Germinal center (tissue), 1 donor: Measurements from ENCODE around the gene MKLN1.
A peak's percentile ranks its signal among the peaks of the same experiment; 100 is the strongest.
"Not testable (repeated sequence)": the region's sequence is repeated elsewhere in the genome, so short reads cannot be mapped to it uniquely, and the experiment has no call there.

ENCODE experiments used
- DNase-seq: peaks from one replicate; pipeline ENCODE4 v3.0.0; 2012; ENCODE audit warnings: mixed read lengths, low spot score

The MKLN1 gene

GRCh38 chr7:131401194-131401593, 73.5 kb downstream of the MKLN1 start:
- DNase-seq, result no peak

GRCh38 chr7:131403322-131403721, 75.6 kb downstream of the MKLN1 start:
- no peak for DNase-seq

- no peak for DNase-seq
Observed at GRCh38 chr7:131404226-131404911, 76.7 kb downstream of the MKLN1 start.

- DNase-seq, result no peak
Observed at GRCh38 chr7:131409129-131409766, 81.6 kb downstream of the MKLN1 start.

GRCh38 chr7:131412031-131412430, 84.4 kb downstream of the MKLN1 start:
- DNase-seq, result no peak

DNA sequence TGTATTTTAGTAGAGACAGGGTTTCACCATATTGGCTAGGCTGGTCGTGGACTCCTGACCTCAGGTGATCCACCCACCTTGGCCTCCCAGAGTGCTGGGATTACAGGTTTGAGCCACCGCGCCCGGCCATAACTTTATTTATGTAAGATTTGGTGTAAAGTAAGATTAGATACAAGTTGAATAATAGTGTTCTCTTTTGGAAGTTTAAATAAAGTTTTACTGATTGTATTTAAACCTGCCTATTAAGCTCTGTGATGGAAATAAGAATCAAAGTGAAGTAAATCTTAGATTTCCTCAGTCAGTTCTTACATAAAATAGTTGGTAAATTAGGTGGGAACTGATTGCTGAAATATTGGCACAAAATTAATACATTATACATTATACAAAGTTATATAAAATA, 86.0 kb downstream of the MKLN1 start:
- no peak for DNase-seq

DNA sequence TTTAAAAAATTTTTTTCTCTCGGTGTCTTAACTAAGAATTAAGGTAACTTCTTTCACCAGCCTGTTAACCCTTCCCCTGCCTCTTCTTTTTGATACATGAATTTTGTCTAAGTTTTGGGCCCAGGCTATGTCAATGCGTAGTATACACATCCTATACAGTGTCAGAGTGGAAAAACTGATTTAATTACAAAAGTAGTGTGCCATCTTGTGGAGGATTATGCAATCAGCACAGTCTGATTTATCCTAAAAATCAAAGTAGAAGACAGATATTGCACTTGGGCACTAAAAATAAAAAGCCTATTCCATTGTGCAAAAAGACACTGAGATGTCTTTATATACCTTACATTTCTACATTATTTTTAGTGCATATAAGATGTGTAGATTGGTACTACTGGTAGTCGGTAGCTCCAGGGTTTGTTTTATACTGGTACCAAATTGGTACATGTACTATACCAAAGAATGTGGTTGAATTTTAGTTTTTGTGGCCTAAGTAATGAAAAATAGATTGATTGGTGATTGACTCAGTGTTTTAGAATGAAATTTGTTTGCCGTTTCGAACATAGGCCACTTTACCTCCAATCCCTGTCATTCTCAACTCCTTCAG, 96.6 kb downstream of the MKLN1 start:
- peak; percentile 16 for DNase-seq

DNA sequence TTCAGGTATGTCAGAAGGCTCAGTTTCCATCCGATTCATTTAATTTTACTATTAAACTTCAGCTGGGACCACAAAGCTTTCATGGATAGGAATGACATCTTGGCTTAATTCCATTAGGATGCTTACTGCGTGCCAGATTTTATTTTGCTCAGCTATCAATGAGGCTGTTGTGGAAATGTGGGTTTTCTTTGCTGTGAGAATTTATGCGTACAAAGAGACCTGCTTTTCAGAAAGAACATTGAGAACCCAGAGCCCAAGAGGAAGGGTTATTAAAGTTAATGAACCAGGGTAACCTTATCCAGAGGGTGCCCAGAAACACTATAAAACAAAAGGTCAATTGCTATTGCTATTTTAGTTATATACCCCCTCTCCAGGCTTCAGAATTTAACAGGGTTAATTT, 98.3 kb downstream of the MKLN1 start:
- DNase-seq, result no peak

DNA sequence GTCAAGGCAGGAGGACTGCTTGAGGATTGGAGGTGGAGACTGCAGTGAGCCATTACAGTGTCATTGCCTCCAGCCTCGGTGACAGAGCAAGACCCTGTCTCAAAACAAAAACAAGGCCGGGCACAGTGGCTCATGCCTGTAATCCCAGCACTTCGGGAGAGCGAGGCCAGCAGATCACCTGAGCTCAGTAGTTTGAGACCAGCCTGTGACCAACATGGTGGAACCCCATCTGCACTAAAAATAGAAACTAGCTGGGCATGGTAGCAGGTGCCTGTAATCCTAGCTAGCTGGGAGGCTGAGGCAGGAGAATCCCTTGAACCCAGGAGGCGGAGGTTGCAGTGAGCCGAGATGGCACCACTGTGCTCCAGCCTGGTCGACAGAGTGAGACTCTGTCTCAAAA, 103.2 kb downstream of the MKLN1 start:
- not testable (repeated sequence) for DNase-seq

DNA sequence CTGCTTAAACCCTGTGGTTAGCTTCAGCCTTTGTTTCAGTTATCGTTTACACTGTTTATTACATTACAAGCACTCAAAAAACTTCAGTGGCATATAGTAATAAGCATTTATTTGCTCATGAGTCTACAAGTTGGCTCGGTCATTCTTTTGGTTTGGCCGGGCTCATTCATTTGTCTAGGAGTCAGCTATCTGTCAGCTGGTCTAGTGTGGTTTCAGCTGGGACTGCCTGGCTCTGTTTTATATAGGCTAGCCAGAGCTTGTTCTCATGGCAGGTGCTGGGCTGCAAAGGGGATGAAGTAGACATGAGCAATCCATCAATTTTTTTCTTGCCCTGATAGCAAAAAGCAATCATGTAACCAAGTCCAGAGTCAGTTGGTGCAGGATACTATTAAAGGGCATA, 103.6 kb downstream of the MKLN1 start:
- no peak for DNase-seq

- no peak for DNase-seq
Observed at GRCh38 chr7:131431756-131432155, 104.1 kb downstream of the MKLN1 start.

DNA sequence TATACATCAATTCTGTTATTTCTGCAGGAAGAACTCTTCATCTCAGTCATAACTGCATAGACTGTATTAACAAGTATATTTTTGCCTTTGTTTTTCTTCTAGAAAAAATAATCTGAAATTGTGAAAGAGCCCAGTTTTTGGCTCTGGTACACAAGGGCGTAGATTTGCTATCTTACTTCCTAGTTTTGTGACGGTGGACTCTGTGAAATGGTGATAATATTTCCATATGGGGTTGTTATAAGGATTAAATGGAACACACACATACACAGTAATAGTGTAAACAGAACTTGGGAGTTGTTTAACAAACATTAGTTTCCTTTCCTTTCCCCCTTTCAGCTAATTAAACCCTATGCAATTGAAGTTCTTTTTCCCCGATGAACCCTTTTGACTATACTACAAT, 108.7 kb downstream of the MKLN1 start:
- DNase-seq, result no peak

GRCh38 chr7:131438969-131439368, 111.3 kb downstream of the MKLN1 start:
- DNase-seq, result no peak

DNA sequence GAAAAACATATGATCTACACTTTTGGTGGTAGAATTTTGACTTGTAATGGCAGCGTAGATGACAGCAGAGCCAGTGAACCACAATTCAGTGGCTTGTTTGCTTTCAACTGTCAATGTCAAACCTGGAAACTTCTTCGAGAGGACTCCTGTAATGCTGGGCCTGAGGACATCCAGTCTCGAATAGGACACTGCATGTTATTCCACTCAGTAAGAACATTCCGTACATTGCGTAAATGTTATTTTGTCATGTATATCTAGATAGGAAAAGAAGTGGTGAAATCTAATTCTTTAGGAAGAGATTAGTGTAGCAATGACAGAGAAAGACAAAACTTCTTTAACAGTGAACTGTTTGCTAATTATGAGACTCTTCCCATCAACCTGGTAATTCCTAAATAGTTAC, 115.8 kb downstream of the MKLN1 start:
- no peak for DNase-seq

GRCh38 chr7:131444683-131445082, 117.0 kb downstream of the MKLN1 start:
- no peak for DNase-seq

DNA sequence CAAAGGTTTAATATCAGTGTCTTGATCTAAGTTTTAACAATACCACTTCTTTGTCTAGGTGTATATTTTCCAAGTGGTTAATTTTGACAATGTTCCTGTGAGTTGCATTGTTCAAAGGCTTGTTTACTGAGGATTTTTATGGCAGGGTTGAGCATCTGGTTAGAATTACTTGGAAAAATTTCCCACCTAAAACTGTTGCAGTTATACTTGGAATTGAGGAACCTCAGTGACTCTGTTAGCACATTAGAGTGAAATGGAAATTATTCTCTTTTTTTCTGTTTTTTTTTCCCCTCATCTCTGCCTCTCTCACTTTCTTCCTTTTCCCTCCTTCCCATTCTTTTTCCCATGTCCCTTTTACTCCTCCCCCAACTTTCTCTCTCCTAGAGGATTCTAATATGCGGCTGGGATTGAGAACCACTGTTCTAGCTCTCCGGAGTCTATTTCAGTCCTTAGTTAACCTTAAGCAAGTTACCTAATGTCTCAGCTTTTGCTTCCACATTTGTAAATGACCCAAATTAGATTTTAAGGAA, 121.8 kb downstream of the MKLN1 start:
- DNase-seq, result no peak

DNA sequence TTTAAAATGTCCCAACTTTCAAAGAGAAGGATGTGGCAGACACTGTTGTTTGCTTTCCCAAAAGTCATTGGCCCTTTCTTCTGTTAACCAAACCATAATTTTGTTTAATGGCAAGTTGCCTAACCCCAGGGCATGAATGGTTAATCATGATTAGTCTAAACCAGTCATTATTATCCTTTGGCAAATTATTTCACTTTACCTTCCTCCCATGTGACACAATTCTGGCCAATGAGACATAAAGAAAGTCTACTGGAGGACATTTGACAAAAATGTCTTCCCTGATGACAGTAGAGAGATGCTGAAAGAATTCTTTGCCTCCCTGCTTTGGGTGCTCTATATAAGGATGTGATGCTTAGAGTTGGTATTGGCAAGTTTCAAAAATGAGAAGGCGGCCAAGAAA, 126.8 kb downstream of the MKLN1 start:
- DNase-seq, result no peak

DNA sequence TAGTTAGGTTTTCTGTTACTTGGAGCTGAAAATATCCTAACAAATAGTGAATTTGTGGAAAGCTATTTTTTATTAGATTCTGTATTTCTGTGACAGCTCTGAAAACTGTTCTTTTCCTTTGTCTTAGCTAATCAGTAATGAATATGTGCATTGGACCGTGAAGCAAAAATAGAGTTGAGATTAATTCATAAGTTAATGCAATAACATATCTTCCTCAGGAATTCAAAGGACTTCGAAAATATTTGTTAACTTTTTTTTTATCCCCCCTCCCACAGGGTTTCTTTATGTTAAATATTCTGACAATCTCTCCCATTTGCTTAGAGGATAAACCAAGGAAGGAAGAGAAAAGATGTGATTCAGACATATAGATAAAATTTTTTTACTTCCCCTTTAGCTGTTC, 127.3 kb downstream of the MKLN1 start:
- no peak for DNase-seq

- no peak for DNase-seq
Observed at GRCh38 chr7:131455546-131455945, 127.9 kb downstream of the MKLN1 start.

DNA sequence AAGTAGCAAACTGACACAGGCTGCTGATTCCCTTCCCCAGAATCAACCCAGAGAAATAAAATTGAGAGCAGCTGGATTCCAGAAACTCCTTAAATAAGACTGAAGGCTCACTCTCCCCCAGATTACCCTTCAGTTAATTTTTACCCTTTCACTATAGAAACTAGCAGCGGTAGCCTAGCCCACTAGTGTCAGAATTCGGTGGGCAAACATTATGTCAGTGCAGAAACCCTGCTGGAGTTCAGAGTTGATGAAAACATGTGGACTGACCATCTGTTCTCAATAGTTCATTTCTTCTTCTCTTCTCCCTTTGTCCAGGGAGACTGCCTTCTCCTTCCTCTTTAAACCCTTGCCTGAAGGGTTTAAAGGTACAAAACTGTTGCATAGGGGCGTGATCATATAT, 128.7 kb downstream of the MKLN1 start:
- DNase-seq, result no peak

- DNase-seq, result no peak
Observed at GRCh38 chr7:131459256-131459655, 131.6 kb downstream of the MKLN1 start.

DNA sequence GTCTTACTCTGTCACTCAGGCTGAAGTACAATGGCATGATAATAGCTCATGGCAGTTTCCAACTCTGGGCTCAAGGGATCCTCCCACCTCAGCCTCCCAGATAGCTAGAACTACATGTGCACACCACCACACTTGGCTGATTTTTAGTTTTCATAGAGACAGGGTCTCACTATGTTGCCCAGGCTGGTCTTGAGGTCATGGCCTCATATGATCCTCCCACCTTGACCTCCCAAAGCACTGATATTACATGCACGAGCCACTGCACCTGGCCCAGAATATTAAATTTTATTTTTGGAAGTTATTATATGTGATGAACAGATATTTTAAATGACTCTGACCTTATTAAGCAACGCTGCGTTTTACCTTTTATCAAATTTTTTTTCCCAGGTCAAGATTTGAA, 134.4 kb downstream of the MKLN1 start:
- no peak for DNase-seq

- DNase-seq, result not testable (repeated sequence)
Observed at GRCh38 chr7:131462715-131463114, 135.0 kb downstream of the MKLN1 start.
